IPS DF 19.7 (cell line): Measurements from ENCODE around the gene MT1E.
"Not testable (repeated sequence)": the region's sequence is repeated elsewhere in the genome, so short reads cannot be mapped to it uniquely, and the experiment has no call there.

ENCODE experiments used
- DNase-seq: peaks from one replicate; pipeline ENCODE4 v3.0.0-alpha.2; 2013; ENCODE audit warnings: low read depth, low spot score

The MT1E gene

DNA sequence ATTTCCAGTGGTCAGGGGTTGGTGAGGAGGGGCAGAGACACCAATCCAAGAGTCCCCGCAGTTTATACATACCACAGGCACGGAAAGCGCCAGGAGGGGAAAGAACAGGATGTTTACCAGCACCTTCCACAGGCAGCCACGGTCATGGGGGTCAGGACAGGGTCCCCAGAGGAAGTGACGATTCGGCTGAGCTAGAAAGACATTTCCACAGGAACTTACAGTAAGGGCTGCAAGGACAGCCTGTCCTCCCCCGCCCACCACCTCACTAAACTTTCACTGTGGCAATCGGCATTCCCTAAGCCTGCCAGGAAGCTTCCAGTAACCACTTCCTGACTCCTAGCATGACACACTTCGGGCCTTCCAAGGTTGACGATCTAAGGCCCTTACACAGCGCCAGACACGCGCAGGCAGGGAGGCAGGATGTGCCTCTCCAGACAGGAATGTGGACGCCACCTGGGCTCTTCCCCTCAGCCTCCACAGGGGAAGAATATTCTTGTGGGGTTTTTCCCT is 18.4 kb upstream of the MT1E start:
- DNase-seq: no peak

DNA sequence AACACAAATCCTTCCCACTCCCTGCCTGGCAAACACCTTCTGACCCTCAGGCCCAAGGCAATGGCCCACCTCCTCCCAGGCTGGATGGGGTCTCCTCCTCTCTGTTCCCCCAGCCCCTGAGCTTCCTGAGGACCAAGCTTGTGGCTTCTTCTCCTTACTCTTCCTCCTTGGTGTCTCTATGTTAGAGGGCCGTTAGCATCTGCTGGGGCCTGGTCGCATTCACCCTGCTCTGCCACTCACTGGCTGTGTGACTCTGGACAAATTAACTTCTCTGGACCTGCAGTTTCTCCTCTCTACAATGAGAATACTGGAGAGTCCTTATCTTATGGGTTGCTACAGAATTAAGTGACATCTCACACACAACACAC is 17.9 kb upstream of the MT1E start:
- no peak for DNase-seq

DNA sequence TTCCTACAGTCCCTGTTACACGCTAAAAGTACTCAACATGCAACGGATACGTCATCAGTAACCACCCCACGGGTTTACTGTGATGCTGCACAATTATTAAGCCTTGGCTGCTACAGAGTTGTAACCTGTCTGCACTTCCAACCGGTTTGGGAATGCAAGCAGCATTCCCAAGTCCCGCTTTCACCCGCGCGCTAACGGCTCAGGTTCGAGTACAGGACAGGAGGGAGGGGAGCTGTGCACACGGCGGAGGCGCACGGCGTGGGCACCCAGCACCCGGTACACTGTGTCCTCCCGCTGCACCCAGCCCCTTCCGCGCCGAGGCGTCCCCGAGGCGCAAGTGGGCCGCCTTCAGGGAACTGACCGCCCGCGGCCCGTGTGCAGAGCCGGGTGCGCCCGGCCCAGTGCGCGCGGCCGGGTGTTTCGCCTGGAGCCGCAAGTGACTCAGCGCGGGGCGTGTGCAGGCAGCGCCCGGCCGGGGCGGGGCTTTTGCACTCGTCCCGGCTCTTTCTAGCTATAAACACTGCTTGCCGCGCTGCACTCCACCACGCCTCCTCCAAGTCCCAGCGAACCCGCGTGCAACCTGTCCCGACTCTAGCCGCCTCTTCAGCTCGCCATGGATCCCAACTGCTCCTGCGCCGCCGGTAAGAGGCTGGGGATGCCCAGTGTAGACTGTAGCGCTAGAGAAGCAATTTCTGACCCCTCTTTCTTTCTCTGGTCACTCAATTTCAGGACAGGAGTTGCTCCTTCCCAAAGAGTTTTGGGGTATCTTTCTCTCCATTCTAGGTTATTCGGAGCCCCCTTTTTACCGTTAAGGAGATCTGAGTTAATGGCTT is 17.3 kb upstream of the MT1E start, which contains the start of gene MT2A:
TSS of gene MT2A (plus strand) at position 542 of the 833 bp plus-strand sequence. CDS start at position 614, 72 bp downstream.
- no peak for DNase-seq

DNA sequence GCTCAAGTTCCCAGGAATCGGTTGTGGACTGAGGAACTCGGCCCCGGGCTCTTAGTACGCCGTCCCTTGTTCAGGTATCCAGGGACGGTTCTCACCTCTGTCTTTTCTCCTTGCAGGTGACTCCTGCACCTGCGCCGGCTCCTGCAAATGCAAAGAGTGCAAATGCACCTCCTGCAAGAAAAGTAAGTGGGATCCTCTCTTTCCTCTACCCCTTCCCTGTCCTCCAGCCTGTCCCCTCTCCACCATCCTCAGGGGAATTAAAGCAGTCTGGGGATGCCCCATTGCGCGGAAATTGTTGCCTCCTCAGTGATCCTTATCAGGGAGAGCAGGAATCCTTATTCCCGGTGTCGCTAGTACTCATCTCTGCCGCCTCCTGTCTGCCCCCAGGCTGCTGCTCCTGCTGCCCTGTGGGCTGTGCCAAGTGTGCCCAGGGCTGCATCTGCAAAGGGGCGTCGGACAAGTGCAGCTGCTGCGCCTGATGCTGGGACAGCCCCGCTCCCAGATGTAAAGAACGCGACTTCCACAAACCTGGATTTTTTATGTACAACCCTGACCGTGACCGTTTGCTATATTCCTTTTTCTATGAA is 16.6 kb upstream of the MT1E start:
- DNase-seq: no peak

DNA sequence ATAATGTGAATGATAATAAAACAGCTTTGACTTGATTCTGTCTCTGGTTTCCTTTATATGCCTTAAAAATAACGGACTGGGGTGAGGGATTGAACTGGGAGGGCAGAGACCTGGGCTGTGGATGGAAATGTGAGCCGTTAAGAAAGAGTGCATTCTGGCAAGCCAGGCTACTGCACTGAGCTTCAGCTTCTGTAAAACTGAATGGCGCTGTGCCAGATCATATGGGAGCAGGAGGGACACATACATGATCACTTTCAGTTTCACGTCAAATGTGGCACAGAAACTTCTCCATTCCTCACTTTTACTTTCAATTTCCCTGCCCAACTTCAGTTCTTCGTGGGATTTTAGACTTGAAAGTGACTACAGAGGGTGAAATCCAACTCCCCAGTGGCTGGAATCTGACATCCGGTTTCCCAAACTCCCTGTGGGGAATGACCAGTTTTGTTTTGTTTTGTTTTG is 16.1 kb upstream of the MT1E start:
- no peak for DNase-seq

DNA sequence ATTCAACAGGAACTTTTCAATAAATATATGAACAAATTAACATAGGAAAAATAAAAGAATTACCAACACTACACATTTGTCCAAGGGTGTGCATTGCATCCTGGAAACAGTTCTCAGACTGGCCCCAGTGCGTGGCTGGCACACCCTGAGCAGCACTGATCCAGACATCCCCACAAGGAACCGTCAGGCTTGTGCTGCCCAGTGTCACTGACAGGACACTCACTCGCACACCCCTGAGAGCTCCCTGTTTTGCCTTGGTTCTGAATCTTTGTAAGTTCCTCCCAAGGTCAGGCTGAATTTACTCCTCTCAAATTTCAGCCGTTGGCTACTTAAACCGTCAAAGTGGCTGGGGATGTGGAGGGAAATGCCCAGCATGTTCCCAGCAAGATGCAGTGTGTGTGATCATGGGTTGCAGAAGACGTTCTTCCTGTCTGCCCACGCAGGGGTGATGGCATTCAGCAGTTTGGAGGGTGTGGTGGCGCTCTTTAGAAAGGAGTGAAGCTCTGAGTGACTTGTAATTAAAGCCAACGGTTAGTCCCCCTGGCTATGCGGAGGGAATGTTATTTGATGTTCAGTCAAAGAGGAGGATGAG is 15.5 kb upstream of the MT1E start:
- no peak for DNase-seq

DNA sequence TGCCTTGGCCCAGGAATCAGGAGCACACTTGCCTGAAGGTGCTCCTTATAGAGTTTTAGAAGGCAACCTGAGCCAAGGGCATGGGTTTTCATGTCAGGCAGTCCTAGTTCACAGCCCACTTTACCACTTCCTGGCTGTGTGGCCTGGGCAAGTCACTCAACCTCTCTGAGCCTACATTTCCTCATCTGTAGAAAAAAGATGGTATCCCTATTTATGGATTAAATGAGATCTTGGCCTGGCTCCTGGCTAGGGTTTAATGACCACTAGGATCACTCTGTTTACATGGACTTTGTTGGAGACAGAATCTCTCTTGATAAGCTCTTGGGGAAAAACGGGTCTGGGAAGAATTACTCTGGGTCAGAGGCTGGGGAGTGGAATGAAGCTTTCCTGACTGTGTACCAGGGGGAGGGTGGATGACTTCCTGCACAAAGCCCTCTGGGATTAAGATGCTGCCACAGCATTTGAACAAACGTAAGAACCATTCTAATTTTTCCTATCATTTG is 14.9 kb upstream of the MT1E start:
- DNase-seq: no peak

DNA sequence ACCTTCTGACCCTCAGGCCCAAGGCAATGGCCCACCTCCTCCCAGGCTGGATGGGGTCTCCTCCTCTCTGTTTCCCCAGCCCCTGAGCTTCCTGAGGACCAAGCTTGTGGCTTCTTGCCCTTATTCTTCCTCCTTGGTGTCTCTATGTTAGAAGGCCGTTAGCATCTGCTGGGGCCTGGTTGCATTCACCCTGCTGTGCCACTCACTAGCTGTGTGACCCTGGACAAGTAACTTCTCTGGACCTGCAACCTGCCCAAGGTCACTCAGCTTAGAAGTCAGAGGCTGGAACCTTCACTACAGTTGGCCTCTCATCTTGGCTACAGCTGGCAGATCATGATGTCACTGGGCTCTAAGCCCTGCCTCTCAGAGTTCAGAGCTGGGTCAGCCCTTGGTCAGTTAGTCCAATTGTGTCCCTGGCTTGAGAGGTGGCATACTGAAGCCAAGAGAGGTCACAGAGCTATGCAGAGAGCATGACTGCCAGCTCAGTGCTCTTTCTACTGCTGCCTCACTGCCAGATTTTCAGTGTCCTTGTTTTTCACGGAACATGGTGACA is 14.2 kb upstream of the MT1E start:
- no peak for DNase-seq

DNA sequence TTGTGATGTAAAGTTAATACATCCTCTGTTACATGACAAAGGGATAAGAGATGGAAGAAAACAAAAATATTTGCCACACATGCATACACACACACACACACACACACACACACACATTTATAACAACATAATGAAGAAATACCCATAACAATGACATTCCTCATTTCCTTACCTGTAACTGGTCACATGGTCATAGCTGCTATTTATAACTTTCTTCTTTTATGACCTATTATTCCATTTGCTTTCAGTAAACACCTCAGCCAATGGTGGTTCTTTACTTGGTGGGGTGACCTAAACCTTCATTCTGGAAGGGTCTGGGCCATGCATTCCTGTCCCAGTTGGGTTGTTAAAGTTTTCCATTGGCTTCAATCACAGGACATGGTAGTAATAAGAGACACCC is 11.9 kb upstream of the MT1E start:
- no peak for DNase-seq

DNA sequence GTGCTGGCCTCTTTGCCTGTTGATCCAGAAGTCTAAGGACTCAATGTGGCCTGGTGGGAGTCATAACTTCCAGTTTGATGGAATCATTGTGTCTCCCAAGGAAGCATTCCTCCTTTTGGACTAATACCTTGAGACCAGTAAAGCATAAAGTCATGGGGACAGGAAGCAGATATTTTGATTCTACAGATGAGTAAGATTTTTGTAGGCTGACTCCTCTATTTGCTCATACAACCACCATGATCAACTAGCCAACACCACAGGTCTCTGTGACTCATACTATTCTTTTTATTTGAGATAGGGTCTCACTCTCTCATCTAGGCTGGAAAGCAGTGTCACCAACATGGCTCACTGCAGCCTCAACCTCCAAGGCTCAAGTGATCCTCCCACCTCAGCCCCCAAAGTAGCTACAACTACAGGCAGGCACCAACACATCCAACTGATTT is 11.0 kb upstream of the MT1E start:
- no peak for DNase-seq

DNA sequence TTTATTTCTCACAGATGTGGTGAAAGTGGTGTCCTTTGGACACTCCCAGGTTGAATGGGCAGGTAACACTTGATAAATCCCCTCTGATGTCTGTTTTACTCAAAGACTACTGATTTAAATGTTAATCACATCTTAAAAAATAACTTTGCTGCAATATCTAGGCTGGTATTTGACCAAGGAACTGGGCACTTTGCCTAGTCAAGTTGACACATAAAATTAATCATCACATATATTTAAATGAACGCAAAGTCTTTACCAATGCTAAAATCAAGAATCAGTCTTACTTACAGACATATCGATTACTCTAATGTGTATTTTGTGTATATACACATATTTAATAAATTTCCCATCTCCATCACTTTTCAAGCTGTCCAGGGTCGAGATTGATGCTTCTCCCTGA is 10.2 kb upstream of the MT1E start:
- no peak for DNase-seq

DNA sequence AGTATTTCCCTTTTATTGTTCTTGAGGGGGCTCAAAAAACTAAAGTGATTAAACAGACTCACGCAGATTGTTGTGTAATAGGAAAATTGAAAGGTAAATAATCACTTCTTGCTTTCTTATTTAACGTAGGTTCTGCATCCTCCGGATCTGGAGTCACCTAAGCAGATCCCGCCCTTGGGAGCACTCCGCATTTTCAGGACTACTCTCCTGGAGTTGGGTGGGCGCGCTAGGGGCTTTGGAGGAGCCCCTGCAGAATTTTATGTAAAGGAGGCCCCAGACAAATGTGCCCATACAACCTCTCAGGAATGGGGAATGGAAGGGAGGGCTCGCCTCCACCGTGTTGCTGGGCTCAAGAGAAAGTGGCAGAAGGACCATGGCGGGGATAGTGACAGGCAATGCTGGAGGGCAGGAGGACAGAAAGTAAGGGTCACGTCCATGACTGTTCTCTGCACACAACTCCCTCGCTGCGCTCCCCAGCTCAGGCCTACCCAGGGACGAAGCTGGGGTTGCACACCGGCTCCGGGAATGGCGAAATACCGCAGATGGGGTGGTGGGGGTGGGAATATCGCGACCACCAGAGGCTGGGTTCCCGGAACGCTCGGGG is 8.9 kb upstream of the MT1E start:
- no peak for DNase-seq

DNA sequence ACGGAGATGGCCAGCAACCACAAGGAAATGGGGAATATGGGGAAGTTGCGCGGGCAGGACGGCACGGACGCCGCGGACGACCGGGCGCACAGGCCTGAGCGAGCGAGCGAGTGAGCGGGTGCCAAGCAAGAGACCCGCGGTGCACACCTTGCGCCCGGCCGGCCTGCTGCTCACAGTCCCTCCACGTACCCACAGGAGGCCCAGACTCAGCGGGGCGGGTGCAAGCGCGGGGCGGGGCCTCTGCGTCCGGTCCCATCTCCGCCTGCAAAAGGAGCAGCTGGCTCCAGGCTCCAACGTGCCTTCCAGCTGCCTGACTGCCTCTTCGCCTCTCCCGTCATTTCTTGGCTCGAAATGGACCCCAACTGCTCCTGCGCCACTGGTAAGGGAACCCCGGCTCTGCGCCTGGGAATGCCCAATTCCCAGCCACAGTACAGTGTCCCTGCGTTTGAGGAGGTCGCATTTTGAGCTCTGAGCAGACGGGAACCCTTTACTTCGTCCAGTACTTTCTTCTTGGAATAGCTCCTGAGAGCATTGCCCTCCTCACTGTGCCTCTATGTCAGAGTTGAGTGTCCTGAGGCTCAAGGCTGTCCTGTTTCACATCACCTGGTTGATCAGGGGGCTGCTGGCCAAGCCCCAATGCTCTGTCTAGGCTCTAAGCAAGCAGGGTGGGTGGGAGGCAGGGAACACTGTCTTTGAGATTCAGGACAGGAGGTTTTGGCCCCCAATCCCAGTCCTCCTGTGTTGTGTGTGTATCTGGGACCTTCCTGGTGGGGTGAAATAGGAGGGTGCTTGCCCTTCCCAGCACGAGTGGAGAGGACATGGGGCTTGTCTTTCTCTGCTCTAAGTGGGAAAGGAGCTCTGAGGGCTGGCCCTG is 8.1 kb upstream of the MT1E start:
- DNase-seq: no peak

DNA sequence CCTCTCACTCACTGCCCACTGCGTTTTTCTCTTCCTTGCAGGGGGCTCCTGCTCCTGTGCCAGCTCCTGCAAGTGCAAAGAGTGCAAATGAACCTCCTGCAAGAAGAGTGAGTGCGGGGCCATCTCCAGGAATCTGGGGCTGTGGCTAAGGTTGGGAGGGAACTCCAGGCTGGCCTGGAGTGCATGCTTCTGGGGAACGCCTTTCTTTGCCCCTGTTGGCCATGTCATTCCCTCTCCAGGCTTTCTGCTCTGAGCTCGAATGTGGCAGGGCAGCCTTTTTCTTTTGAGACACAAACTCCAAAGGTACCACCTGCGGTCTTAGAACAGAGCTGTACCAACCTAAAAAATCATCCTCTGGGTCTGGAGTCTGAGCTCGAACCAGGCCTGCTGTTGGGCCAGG is 7.4 kb upstream of the MT1E start:
- no peak for DNase-seq

DNA sequence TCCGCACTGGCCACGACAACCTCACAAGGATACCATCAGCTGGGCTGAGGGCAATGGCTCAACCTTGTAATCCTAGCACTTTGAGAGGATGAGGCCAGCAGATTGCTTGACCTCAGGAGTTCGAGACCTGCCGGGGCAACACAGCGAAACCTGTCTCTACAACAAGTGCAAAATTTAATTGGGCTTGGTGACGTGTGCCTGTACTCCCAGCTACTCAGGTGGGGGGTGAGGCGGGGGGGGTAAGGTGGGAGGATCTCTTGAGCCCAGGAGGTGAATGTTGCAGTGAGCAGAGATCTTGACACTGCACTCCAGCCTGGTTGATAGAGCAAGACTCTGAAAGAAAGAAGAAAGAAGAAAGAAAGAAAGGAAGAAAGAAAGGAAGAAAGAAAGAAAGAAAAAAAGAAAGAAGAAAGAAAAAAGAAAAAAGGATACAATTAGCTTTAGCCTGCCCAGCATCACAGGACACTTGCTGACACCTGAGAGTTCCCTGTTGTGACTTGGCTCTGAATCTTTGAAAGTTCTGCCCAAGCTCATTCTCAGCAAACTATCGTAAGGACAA is 5.2 kb upstream of the MT1E start:
- DNase-seq: no peak

DNA sequence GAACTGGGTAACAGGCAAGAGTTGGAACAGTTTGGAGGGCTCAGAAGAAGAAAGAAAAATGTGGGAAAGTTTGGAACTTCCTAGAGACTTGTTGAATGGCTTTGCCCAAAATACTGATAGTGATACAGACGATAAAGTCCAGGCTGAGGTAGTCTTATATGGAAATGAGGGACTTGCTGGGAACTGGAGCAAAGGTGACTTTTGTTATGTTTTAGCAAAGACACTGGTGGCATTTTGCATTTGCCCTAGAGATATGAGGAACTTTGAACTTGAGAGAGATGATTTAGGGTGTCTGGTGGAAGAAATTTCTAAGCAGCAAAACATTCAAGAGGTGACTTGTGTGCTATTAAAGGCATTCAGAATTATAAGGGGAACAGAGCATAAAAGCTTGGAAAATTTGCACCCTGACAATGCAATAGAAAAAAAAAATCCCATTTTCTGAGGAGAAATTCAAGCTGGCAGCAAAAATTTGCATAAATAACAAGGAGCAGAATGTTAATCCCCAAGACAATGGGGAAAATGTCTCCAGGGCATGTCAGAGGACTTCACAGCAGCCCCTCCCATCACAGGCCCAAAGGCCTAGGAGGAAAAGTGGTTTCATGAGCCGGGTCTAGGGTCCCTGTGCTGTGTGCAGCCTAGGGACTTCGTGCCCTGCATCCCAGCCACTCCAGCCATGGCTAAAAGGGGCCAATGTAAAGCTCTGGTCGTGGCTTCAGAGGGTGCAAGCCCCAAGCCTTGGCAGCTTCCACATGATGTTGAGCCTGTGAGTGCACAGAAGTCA is 3.7 kb upstream of the MT1E start:
- not testable (repeated sequence) for DNase-seq

DNA sequence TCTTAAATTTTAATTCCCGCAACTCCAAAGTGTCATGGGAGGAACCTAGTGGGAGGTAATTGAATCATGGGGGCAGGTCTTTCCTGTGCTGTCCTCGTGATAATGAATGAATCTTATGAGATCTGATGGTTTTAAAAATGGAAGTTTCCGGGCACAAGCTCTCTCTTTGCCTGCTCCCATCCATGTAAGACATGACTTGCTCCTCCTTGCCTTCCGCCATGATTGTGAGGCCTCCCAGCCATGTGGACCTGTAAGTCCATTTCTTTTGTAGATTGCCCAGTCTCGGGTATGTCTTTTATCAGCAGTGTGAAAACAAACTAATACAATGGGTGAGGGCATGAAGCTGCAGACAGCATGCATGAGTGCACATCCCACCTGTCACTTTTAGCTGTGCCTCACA is 2.4 kb upstream of the MT1E start:
- not testable (repeated sequence) for DNase-seq

DNA sequence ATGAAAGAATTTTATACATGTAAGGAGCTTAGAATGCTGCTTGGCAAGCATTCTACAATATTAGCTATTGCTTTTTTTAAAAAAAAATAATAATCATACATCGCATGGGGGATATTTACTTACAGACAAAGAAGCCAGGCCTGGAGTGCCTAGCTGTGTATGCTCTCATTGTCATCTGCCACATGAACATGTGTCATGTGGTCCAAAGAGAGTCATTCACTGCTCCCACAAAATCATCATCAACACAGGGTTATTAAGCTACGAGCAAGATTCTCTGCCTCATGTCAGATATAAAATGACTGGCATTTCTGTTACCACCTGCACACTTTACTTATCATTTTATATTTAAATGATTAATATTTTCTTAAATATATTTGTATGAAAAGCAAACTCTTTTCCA is 1.9 kb upstream of the MT1E start:
- no peak for DNase-seq

DNA sequence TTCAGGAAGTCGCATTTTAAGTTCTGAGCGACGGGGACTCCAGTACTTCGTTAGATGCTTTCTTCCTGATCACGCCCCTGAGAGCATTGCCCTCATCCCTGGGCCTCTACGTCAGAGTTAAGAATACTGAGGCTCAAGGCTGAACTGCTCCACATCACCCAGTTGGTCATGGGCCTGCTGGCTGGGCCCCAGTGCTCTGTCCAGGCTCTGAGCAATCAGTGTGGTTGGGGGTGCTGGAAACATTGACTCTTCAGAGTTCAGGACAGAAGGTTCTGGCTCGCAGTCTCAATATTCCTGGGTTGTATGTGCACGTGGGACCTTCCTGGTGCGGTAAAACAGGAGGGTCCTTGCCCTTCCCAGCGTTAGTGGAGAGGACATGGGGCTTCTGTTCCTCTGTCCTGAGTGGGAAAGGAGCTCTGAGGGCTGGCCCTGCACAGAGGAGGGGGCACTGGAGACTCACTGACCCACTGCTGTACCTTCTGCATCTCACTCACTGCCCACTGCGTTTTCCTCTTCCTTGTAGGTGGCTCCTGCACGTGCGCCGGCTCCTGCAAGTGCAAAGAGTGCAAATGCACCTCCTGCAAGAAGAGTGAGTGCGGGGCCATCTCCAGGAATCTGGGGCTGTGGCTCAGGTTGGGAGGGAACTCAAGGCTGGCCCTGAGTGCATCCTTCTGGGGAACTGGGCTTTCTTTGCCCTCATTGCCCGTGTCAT is 518 bp downstream of the MT1E start:
- DNase-seq: no peak
